Upper lobe of right lung (tissue), 1 donor: ENCODE measurements around the gene IFNG-AS1. TPM values are rescaled to one million over a fixed set of nuclear protein-coding genes. Genes with fewer than 3 reads are reported as not detected.

Experiments used
- ATAC-seq: fragments of 200-7000 bp; cut with Tn5 transposase; one replicate; pipeline ENCODE4 v1.9.1; 2020; ENCODE audit warnings: mild to moderate bottlenecking, moderate library complexity
- DNase-seq: peaks from one replicate; pipeline ENCODE4 v3.0.0-alpha.2; 2020
- H3K27ac ChIP-seq: fragments of 200-600 bp; one replicate; pipeline ENCODE4 v1.8.0; 2022
- H3K27me3 ChIP-seq: fragments of 200-600 bp; one replicate; pipeline ENCODE4 v1.8.0; 2022; ENCODE audit warnings: mild to moderate bottlenecking
- H3K36me3 ChIP-seq: fragments of 200-600 bp; one replicate; pipeline ENCODE4 v1.8.0; 2022
- H3K4me1 ChIP-seq: fragments of 200-600 bp; one replicate; pipeline ENCODE4 v1.8.0; 2022
- H3K4me3 ChIP-seq: fragments of 200-600 bp; one replicate; pipeline ENCODE4 v1.8.0; 2022; ENCODE audit warnings: mild to moderate bottlenecking
- H3K9me3 ChIP-seq: fragments of 200-600 bp; one replicate; pipeline ENCODE4 v1.8.0; 2022
- intact Hi-C: fragments of 100-400 bp; cut with DNase I; formaldehyde crosslinking; loops from one replicate; pipeline ENCODE4 v1.11.0; 2022
- total RNA-seq: library from RNA; stranded (reverse); fragmentation: NEBNext Ultra II Directional; extraction: Animal tissue kit (Norgen Biotek cat#: 25700); gene quantifications from one replicate; pipeline ENCODE4 v1.2.1, GENCODE V29; 2021
- TF ChIP-seq, protein P1 (sequence below): fragments of 200-600 bp; IDR thresholded peaks from one replicate; pipeline ENCODE4 v1.8.0; 2022; ENCODE audit warnings: antibody characterized with exemption
- donor health status: DM: no; HTN: yes; CAD: no; lungs with severe emphysema.

IFNG-AS1 gene
- total RNA-seq, 1 donor from 2014 or later = not detected

DNA sequence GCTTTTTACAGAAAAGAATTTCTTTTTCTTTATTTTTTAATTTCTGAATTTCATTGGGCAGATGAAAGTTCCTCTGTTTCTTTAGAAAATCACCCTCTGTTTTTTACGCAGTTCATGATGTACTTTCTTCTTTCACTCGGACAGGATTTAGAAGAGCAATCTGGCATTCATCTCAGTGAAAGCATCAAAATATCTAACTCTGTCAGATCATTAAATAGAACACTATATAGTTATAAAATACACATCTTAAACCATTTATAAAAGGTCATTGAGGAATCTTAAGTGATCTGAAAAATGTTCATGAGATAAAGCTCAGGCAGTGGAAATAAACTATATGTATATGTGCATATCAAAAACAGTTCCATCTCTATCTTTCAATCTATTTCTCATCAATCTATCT is 3.9 kb downstream of the IFNG-AS1 start:
- H3K36me3 ChIP-seq = no peaks in the 10 kb centered on the region
- TF ChIP-seq, protein P1, sequence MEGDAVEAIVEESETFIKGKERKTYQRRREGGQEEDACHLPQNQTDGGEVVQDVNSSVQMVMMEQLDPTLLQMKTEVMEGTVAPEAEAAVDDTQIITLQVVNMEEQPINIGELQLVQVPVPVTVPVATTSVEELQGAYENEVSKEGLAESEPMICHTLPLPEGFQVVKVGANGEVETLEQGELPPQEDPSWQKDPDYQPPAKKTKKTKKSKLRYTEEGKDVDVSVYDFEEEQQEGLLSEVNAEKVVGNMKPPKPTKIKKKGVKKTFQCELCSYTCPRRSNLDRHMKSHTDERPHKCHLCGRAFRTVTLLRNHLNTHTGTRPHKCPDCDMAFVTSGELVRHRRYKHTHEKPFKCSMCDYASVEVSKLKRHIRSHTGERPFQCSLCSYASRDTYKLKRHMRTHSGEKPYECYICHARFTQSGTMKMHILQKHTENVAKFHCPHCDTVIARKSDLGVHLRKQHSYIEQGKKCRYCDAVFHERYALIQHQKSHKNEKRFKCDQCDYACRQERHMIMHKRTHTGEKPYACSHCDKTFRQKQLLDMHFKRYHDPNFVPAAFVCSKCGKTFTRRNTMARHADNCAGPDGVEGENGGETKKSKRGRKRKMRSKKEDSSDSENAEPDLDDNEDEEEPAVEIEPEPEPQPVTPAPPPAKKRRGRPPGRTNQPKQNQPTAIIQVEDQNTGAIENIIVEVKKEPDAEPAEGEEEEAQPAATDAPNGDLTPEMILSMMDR = no peak
- no peak for DNase-seq

DNA sequence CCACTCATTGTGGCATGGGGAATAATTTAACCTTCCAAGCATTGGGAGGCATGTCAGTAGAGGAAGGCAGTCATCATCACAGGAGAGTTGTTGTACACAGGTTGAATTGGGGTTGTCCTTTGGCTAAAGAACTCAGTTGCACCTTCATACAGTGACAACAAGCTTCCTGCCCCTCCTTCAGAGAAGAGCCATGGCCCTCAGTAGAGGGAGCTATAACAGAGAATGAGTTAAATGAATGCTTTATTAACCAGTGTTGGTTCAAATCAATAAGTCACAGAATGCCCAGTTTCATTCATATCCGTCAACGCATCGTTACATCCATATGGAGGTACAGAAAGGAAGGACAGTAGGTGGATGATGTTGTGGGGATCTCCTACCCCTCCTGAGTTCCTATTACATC is 4.8 kb downstream of the IFNG-AS1 start:
- H3K36me3 ChIP-seq = no peaks in the 10 kb centered on the region
- H3K4me3 ChIP-seq = no peak overlapping the region
- H3K4me1 ChIP-seq = no peaks in the 10 kb centered on the region
- TF ChIP-seq, protein P1 = no peak
- no peak for DNase-seq
- no peaks in the 10 kb centered on the region for H3K27me3 ChIP-seq
- no peak overlapping the region for H3K27ac ChIP-seq
- H3K9me3 ChIP-seq = no peaks in the 10 kb centered on the region
- ATAC-seq = no peak
- intact Hi-C loops = no loop called here

More for the DNA sequence above, 3.9 kb downstream of the IFNG-AS1 start:
- Histone ChIP-seq H3K27ac (no peak overlapping the region), H3K9me3 (no peaks in the 10 kb centered on the region), H3K4me3 (no peak overlapping the region), H3K27me3 (no peaks in the 10 kb centered on the region), H3K4me1 (no peaks in the 10 kb centered on the region)
- intact Hi-C loops = no loop called here
- no peak for ATAC-seq

- Histone ChIP-seq H3K27ac (no peak overlapping the region), H3K27me3 (no peaks in the 10 kb centered on the region), H3K36me3 (no peaks in the 10 kb centered on the region), H3K4me1 (no peaks in the 10 kb centered on the region), H3K4me3 (no peak overlapping the region), H3K9me3 (no peaks in the 10 kb centered on the region)
- DNase-seq (no peak), ATAC-seq (no peak)
- TF ChIP-seq, protein P1 = no peak
- intact Hi-C loops = no loop called here
These were observed 7.1 kb downstream of the IFNG-AS1 start for GRCh38 chr12:67996347-67996746.

DNA sequence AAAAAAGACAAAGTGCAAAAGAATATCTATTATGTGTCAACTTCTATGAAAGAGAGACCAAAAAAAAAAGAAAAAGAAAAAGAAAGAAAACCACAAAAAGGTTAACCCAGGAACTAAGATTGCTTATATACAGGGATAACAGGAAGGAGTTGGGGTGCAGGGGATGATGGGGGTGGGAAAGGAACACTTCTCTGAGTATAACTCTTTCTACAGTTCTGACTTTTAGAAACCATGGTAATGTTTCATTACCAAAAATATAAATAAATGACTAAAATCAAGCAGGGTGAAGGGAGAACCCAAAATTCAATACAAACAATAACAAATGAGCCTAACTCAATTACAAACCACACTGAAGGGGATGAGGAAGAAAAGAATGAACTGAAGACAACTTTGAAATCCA is 9.1 kb downstream of the IFNG-AS1 start:
- no peak overlapping the region for H3K27ac ChIP-seq
- no peak for DNase-seq
- no peaks in the 10 kb centered on the region for H3K36me3 ChIP-seq
- no peaks in the 10 kb centered on the region for H3K9me3 ChIP-seq
- no peaks in the 10 kb centered on the region for H3K4me1 ChIP-seq
- intact Hi-C loops = no loop called here
- H3K27me3 ChIP-seq = no peaks in the 10 kb centered on the region
- no peak overlapping the region for H3K4me3 ChIP-seq
- no peak for ATAC-seq
- TF ChIP-seq, protein P1 = no peak

- Histone ChIP-seq H3K9me3 (no peaks in the 10 kb centered on the region), H3K4me3 (no peak overlapping the region), H3K27me3 (no peaks in the 10 kb centered on the region), H3K27ac (no peak overlapping the region), H3K36me3 (no peaks in the 10 kb centered on the region), H3K4me1 (no peaks in the 10 kb centered on the region)
- DNase-seq (no peak), ATAC-seq (no peak)
- intact Hi-C loops = no loop called here
- TF ChIP-seq, protein P1 = no peak
These were observed 10.0 kb downstream of the IFNG-AS1 start for GRCh38 chr12:67999244-67999643.
